Mesendoderm (in vitro differentiated cells): ENCODE results near the gene ANO9.

Experiments used
- DNase-seq: peaks from one replicate; pipeline ENCODE4 v3.0.0; 2013
- H2AK5ac ChIP-seq: 2 replicates; pipeline ENCODE4 v1.6.1; 2013; ENCODE audit warnings: low read length, inconsistent platforms
- H2BK120ac ChIP-seq: 2 replicates; pipeline ENCODE4 v1.6.1; 2013; ENCODE audit warnings: low read depth, mild to moderate bottlenecking, low read length, moderate library complexity, mixed read lengths
- H2BK15ac ChIP-seq: replicated peaks from 2 replicates; pipeline ENCODE4 v1.6.1; 2013; ENCODE audit warnings: low read depth, mild to moderate bottlenecking, moderate library complexity
- H2BK5ac ChIP-seq: 2 replicates; pipeline ENCODE4 v1.6.1; 2013; ENCODE audit warnings: low read length, inconsistent platforms
- H3K18ac ChIP-seq: 2 replicates; pipeline ENCODE4 v1.6.1; 2013; ENCODE audit warnings: mild to moderate bottlenecking, low read length, mixed read lengths
- H3K23ac ChIP-seq: one replicate; pipeline ENCODE4 v1.6.1; 2013; ENCODE audit warnings: low read length
- H3K27ac ChIP-seq: 2 replicates; pipeline ENCODE4 v1.5.1; 2013; ENCODE audit warnings: low read depth, mild to moderate bottlenecking, inconsistent platforms, low read length, moderate library complexity
- H3K27me3 ChIP-seq: 2 replicates; pipeline ENCODE4 v1.6.1; 2013; ENCODE audit warnings: low read length, control low read depth, mild to moderate bottlenecking, inconsistent platforms; ENCODE audit not compliant: insufficient read depth, poor library complexity
- H3K36me3 ChIP-seq: 2 replicates; pipeline ENCODE4 v1.6.1; 2013; ENCODE audit warnings: low read length, inconsistent platforms; ENCODE audit not compliant: control insufficient read depth, insufficient read depth
- H3K4ac ChIP-seq: one replicate; pipeline ENCODE4 v1.6.1; 2013; ENCODE audit warnings: low read depth, mild to moderate bottlenecking, low read length, moderate library complexity
- H3K4me1 ChIP-seq: 2 replicates; pipeline ENCODE4 v1.6.1; 2013; ENCODE audit warnings: low read depth, low read length, inconsistent platforms; ENCODE audit not compliant: control insufficient read depth
- H3K4me2 ChIP-seq: 2 replicates; pipeline ENCODE4 v1.6.1; 2013; ENCODE audit warnings: low read length
- H3K4me3 ChIP-seq: 2 replicates; pipeline ENCODE4 v1.5.1; 2013; ENCODE audit warnings: mild to moderate bottlenecking, low read length
- H3K56ac ChIP-seq: one replicate; pipeline ENCODE4 v1.6.1; 2013; ENCODE audit warnings: low read length
- H3K79me1 ChIP-seq: 2 replicates; pipeline ENCODE4 v1.6.1; 2013; ENCODE audit warnings: low read length, inconsistent platforms
- H3K79me2 ChIP-seq: 2 replicates; pipeline ENCODE4 v1.6.1; 2013; ENCODE audit warnings: mild to moderate bottlenecking, low read length; ENCODE audit not compliant: control insufficient read depth, insufficient read depth
- H3K9ac ChIP-seq: 2 replicates; pipeline ENCODE4 v1.6.1; 2013; ENCODE audit warnings: low read length, inconsistent platforms
- H4K5ac ChIP-seq: one replicate; pipeline ENCODE4 v1.6.1; 2013; ENCODE audit warnings: low read length
- H4K8ac ChIP-seq: one replicate; pipeline ENCODE4 v1.6.1; 2013; ENCODE audit warnings: low read depth, mild to moderate bottlenecking, control low read depth, low read length, moderate library complexity
- WGBS: extraction: QIAGEN DNeasy Blood & Tissue Kit; methylation state at CpG from one replicate; pipeline ENCODE4 v1.1.7; 2013; ENCODE audit warnings: low lambda C conversion rate, missing lambda C conversion rate; ENCODE audit not compliant: insufficient coverage; ENCODE audit errors: extremely low coverage; 5-methylcytosine and 5-hydroxymethylcytosine counted together

Gene ANO9

GRCh38 chr11:377174-377865, 64.5 kb downstream of the ANO9 start:
- H2BK120ac ChIP-seq: no peak overlapping the region
- H3K4me2 ChIP-seq: no peak overlapping the region
- no peak overlapping the region for H2BK5ac ChIP-seq
- no peak overlapping the region for H3K23ac ChIP-seq
- no peaks in the 10 kb centered on the region for H3K27me3 ChIP-seq
- no peaks in the 10 kb centered on the region for H3K79me2 ChIP-seq
- H3K4me3 ChIP-seq: no peak overlapping the region
- no peak overlapping the region for H3K4ac ChIP-seq
- no peak for DNase-seq
- no peaks in the 10 kb centered on the region for H3K4me1 ChIP-seq
- peaks cover 4% of the 10 kb centered on the region for H3K36me3 ChIP-seq
- H4K8ac ChIP-seq: no peak overlapping the region
- H3K79me1 ChIP-seq: no peaks in the 10 kb centered on the region
- H2AK5ac ChIP-seq: no peak overlapping the region
- no peak overlapping the region for H3K9ac ChIP-seq
- H3K27ac ChIP-seq: no peak overlapping the region
- WGBS: no CpG with 5 or more reads among the region's 44 CpGs
- no peak overlapping the region for H2BK15ac ChIP-seq
- no peak overlapping the region for H4K5ac ChIP-seq
- no peak overlapping the region for H3K18ac ChIP-seq
- H3K56ac ChIP-seq: no peak overlapping the region

DNA sequence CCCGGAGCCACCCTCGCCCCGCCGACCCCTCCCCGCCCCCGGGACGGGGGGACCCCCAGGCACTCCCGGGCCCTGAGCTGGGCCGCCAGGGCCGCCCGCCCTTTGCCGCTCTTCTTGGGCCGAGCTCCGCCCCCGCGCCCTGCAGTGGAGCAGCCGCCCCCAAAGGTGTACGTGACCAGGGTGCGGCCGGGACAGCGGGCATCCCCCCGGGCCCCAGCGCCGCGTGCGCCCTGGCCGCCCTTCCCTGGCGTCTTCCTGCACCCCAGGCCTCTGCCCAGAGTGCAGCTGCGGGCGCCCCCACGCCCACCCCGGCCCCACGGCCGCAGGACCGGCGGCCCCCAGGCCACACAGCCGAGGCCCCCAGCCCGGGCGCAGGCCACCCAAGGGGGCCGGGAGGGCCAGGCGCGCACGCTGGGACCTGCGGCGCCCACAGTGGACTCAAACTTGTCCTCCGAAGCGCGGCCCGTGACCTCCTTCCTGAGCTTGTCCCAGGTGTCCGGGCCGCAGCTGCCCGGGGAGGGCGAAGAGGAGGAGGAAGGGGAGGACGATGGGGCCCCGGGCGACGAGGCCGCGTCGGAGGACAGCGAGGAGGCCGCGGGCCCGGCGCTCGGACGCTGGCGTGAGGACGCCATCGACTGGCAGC, 65.2 kb downstream of the ANO9 start:
- H4K8ac ChIP-seq: no peak overlapping the region
- no peak overlapping the region for H3K18ac ChIP-seq
- H3K23ac ChIP-seq: no peak overlapping the region
- WGBS: no CpG with 5 or more reads among the region's 70 CpGs
- H3K27me3 ChIP-seq: no peaks in the 10 kb centered on the region
- H2BK5ac ChIP-seq: no peak overlapping the region
- H3K79me2 ChIP-seq: no peaks in the 10 kb centered on the region
- H3K27ac ChIP-seq: no peak overlapping the region
- no peak overlapping the region for H2BK120ac ChIP-seq
- no peak overlapping the region for H2BK15ac ChIP-seq
- no peak overlapping the region for H3K9ac ChIP-seq
- no peak overlapping the region for H3K4me3 ChIP-seq
- H3K56ac ChIP-seq: no peak overlapping the region
- no peak overlapping the region for H3K4ac ChIP-seq
- peaks cover 4% of the 10 kb centered on the region for H3K36me3 ChIP-seq
- H3K79me1 ChIP-seq: no peaks in the 10 kb centered on the region
- H2AK5ac ChIP-seq: no peak overlapping the region
- DNase-seq: no peak
- H3K4me2 ChIP-seq: no peak overlapping the region
- no peak overlapping the region for H4K5ac ChIP-seq
- H3K4me1 ChIP-seq: no peaks in the 10 kb centered on the region

- Histone ChIP-seq H3K4me3 (no peak overlapping the region), H3K79me1 (no peaks in the 10 kb centered on the region), H3K4me1 (no peaks in the 10 kb centered on the region), H3K27me3 (no peaks in the 10 kb centered on the region), H3K36me3 (peaks cover 4% of the 10 kb centered on the region), H4K8ac (no peak overlapping the region), H3K56ac (no peak overlapping the region), H2BK15ac (no peak overlapping the region), H3K23ac (no peak overlapping the region), H3K9ac (no peak overlapping the region), H4K5ac (no peak overlapping the region), H3K4me2 (no peak overlapping the region), H2BK5ac (no peak overlapping the region), H3K4ac (no peak overlapping the region), H2AK5ac (no peak overlapping the region), H3K79me2 (no peaks in the 10 kb centered on the region), H3K18ac (no peak overlapping the region), H2BK120ac (no peak overlapping the region), H3K27ac (no peak overlapping the region)
- DNase-seq: no peak
- WGBS: no CpG with 5 or more reads among the region's 41 CpGs
Observed at GRCh38 chr11:375065-376025, 66.5 kb downstream of the ANO9 start.

DNA sequence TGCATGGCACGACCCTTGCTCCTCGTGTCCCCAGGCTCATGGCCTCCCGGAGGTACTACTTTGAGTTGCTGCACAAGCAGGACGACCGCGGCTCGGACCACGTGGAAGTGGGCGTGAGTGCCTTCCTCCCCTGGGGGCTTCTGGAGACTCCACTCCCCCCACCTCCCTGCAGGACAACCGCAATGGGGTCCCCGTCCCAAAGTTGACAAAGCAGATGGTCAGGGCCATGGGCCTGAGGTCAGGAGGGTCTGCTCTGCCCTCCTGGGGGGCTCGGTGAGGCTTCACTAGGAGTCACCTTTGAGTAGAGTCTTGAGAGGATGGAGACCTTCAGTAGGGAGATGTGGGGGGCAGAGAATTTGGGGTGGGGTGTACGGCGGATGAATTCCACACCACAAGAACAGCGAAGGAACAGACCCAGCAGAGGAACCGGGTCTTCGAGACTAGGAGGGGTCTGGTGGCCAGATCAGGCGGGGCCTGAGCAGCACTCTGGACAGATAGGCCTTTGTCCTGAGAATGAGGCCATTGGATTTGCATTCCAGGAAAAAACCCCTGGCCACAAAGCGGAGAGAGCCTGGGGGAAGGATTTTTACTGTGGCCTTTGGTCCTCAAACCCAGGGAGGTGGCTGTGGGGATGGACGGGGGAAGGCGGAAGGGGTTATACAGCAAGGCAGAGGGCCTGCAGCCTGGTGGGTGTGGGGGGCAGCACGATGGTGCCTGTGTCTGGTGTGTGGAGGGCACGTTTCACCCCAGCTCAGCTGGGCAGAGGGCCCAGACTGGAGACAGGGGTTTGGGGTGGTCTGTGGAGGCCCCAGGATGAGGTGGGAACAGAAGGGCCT, 67.9 kb downstream of the ANO9 start:
- no peak overlapping the region for H3K9ac ChIP-seq
- no peak overlapping the region for H2BK5ac ChIP-seq
- no peak overlapping the region for H3K4ac ChIP-seq
- no peak overlapping the region for H3K56ac ChIP-seq
- no peak overlapping the region for H2AK5ac ChIP-seq
- no peak overlapping the region for H2BK120ac ChIP-seq
- H3K4me3 ChIP-seq: no peak overlapping the region
- no peaks in the 10 kb centered on the region for H3K27me3 ChIP-seq
- no peaks in the 10 kb centered on the region for H3K4me1 ChIP-seq
- H3K79me1 ChIP-seq: no peaks in the 10 kb centered on the region
- H3K4me2 ChIP-seq: no peak overlapping the region
- no peak overlapping the region for H2BK15ac ChIP-seq
- H4K8ac ChIP-seq: no peak overlapping the region
- WGBS: no CpG with 5 or more reads among the region's 23 CpGs
- H4K5ac ChIP-seq: no peak overlapping the region
- peaks cover 4% of the 10 kb centered on the region for H3K36me3 ChIP-seq
- DNase-seq: no peak
- no peaks in the 10 kb centered on the region for H3K79me2 ChIP-seq
- H3K27ac ChIP-seq: no peak overlapping the region
- H3K18ac ChIP-seq: no peak overlapping the region
- H3K23ac ChIP-seq: no peak overlapping the region

DNA sequence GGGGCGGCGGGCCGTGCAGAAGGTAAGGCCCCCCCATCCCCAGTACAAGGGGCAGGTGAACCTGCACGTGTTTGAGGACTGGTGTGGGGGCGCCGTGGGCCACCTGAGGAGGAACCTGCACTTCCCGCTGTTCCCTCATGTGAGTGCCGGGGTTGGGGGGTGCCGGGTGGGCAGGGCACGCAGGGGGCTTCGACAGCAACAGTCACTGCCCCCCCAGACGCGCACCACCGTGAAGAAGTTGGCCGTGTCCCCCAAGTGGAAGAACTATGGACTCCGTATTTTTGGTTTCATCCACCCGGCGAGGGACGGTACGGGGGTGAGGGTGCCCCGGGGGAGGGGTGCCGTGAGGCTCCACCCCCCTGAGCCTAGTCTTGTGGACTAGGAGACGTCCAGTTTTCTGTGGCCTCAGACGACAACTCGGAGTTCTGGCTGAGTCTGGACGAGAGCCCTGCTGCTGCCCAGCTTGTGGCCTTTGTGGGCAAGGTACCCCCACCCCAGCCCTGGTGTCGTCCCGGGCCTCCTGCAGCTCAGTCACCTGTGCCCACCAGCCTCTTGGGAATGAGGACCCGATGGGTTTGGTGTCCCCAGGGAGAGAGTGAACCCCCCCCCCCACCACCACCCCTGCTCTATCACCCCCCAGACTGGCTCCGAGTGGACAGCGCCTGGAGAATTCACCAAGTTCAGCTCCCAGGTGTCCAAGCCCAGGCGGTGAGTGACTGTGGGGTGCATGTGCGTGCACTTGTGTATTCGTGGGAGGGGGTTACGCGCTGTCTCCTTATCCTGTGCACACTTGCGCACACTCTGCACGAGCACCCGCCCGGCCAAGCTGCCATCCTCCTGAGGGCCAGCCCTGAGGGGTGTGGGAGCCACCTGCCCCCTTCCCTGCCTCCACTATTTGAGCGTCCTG, 68.7 kb downstream of the ANO9 start:
- no peak overlapping the region for H3K18ac ChIP-seq
- H3K4me1 ChIP-seq: peaks cover 5% of the 10 kb centered on the region
- no peaks in the 10 kb centered on the region for H3K27me3 ChIP-seq
- no peaks in the 10 kb centered on the region for H3K79me1 ChIP-seq
- peaks cover 4% of the 10 kb centered on the region for H3K36me3 ChIP-seq
- H2BK120ac ChIP-seq: no peak overlapping the region
- H3K9ac ChIP-seq: no peak overlapping the region
- no peak overlapping the region for H3K56ac ChIP-seq
- no peak overlapping the region for H2AK5ac ChIP-seq
- DNase-seq: no peak
- no CpG with 5 or more reads among the region's 41 CpGs for WGBS
- no peak overlapping the region for H4K8ac ChIP-seq
- H3K4me2 ChIP-seq: no peak overlapping the region
- H2BK5ac ChIP-seq: no peak overlapping the region
- no peak overlapping the region for H3K23ac ChIP-seq
- H3K27ac ChIP-seq: no peak overlapping the region
- no peak overlapping the region for H3K4ac ChIP-seq
- H3K79me2 ChIP-seq: no peaks in the 10 kb centered on the region
- H4K5ac ChIP-seq: no peak overlapping the region
- H3K4me3 ChIP-seq: no peak overlapping the region
- H2BK15ac ChIP-seq: no peak overlapping the region
